WTC11 (cell line): ENCODE results near the gene HHAT. TPM values are rescaled to one million over a fixed set of nuclear protein-coding genes. Genes with fewer than 3 reads are reported as not detected.

ENCODE experiments used
- ATAC-seq: fragments of 200-7000 bp; cut with Tn5 transposase; 2 replicates; pipeline ENCODE4 v1.10.0; 2021; ENCODE audit warnings: mild to moderate bottlenecking, moderate library complexity
- CTCF ChIA-PET: fragments of 300-600 bp; sonication (Branson Sonifier 250); formaldehyde crosslinking; loops from one replicate; lab custom pipeline; 2021; ENCODE audit warnings: antibody characterized with exemption; lab: Charles Lee
- POLR2A ChIA-PET: fragments of 350-600 bp; sonication (Branson Sonifier 250); formaldehyde crosslinking; loops from one replicate; lab custom pipeline; 2021; ENCODE audit warnings: antibody characterized with exemption; lab: Charles Lee
- DNase-seq: peaks from one replicate; pipeline ENCODE4 v3.0.0; 2021; ENCODE audit warnings: low spot score
- H3K27ac Mint-ChIP-seq: 2 replicates; pipeline ENCODE4 v1.8.0; 2021; ENCODE audit warnings: mixed read lengths
- H3K27me3 Mint-ChIP-seq: 2 replicates; pipeline ENCODE4 v1.8.0; 2021; ENCODE audit warnings: low read depth, mild to moderate bottlenecking, moderate library complexity, mixed read lengths
- H3K36me3 Mint-ChIP-seq: 2 replicates; pipeline ENCODE4 v1.8.0; 2021; ENCODE audit warnings: mixed read lengths
- H3K4me1 Mint-ChIP-seq: 2 replicates; pipeline ENCODE4 v1.8.0; 2022; ENCODE audit warnings: mixed read lengths
- H3K4me3 Mint-ChIP-seq: 2 replicates; pipeline ENCODE4 v1.8.0; 2021; ENCODE audit warnings: mild to moderate bottlenecking, moderate library complexity, mixed read lengths
- H3K9me3 Mint-ChIP-seq: 2 replicates; pipeline ENCODE4 v1.8.0; 2021; ENCODE audit warnings: mixed read lengths
- ESRRA ChIP-seq: sonication (generic); formaldehyde crosslinking; IDR thresholded peaks from 2 replicates; pipeline ENCODE4 v1.8.1; 2022; ENCODE audit warnings: mild to moderate bottlenecking, missing genetic modification reagents, borderline replicate concordance
- FOXP1 ChIP-seq: sonication (generic); formaldehyde crosslinking; IDR thresholded peaks from 2 replicates; pipeline ENCODE4 v1.8.0; 2022; ENCODE audit warnings: missing genetic modification reagents, mild to moderate bottlenecking, moderate library complexity, borderline replicate concordance
- GABPB1 ChIP-seq: sonication (generic); formaldehyde crosslinking; IDR thresholded peaks from 2 replicates; pipeline ENCODE4 v1.8.1; 2023; ENCODE audit warnings: mild to moderate bottlenecking, missing genetic modification reagents
- NFE2L1 ChIP-seq: sonication (generic); formaldehyde crosslinking; IDR thresholded peaks from 2 replicates; pipeline ENCODE4 v1.8.1; 2023; ENCODE audit warnings: missing genetic modification reagents
- NFYB ChIP-seq: sonication (generic); formaldehyde crosslinking; conservative IDR thresholded peaks from 2 replicates; pipeline ENCODE4 v1.8.0; 2022; ENCODE audit warnings: low read depth, missing genetic modification reagents
- RORB ChIP-seq: fragments of 250-450 bp; sonication (Bioruptor Pico); IDR thresholded peaks from 2 replicates; pipeline ENCODE4 v1.9.0; 2021; ENCODE audit warnings: mild to moderate bottlenecking
- SMAD4 ChIP-seq: sonication (generic); formaldehyde crosslinking; IDR thresholded peaks from 2 replicates; pipeline ENCODE4 v1.8.0; 2022; ENCODE audit warnings: mild to moderate bottlenecking, missing genetic modification reagents
- SOX15 ChIP-seq: fragments of 250-450 bp; sonication (Bioruptor Pico); IDR thresholded peaks from 2 replicates; pipeline ENCODE4 v1.9.0; 2021; ENCODE audit warnings: mild to moderate bottlenecking
- USF2 ChIP-seq: sonication (generic); formaldehyde crosslinking; IDR thresholded peaks from 2 replicates; pipeline ENCODE4 v1.8.1; 2023; ENCODE audit warnings: mild to moderate bottlenecking, missing genetic modification reagents, moderate library complexity
- ZNF263 ChIP-seq: sonication (generic); formaldehyde crosslinking; IDR thresholded peaks from 2 replicates; pipeline ENCODE4 v1.8.1; 2022; ENCODE audit warnings: low read depth, mild to moderate bottlenecking, moderate library complexity, missing genetic modification reagents
- ZNF532 ChIP-seq: fragments of 250-450 bp; sonication (Bioruptor Pico); IDR thresholded peaks from 2 replicates; pipeline ENCODE4 v1.9.0; 2021; ENCODE audit warnings: mild to moderate bottlenecking, borderline replicate concordance
- total RNA-seq: library from RNA; stranded (reverse); gene quantifications from 3 replicates; pipeline ENCODE4 v1.2.3, GENCODE V29; 2021
- TF ChIP-seq, protein P1 (sequence below): sonication (generic); formaldehyde crosslinking; IDR thresholded peaks from 2 replicates; pipeline ENCODE4 v1.8.0; 2022; ENCODE audit warnings: mild to moderate bottlenecking, missing genetic modification reagents
- TF ChIP-seq, protein P2 (sequence below): sonication (generic); formaldehyde crosslinking; IDR thresholded peaks from 2 replicates; pipeline ENCODE4 v1.8.1; 2022; ENCODE audit warnings: low read depth, mild to moderate bottlenecking, moderate library complexity, missing genetic modification reagents, borderline replicate concordance
- TF ChIP-seq, protein P3 (sequence below): fragments of 250-450 bp; sonication (Bioruptor Pico); IDR thresholded peaks from 2 replicates; pipeline ENCODE4 v1.9.0; 2021; ENCODE audit warnings: mild to moderate bottlenecking
- TF ChIP-seq, protein P4 (sequence below): sonication (generic); formaldehyde crosslinking; IDR thresholded peaks from 2 replicates; pipeline ENCODE4 v1.8.0; 2023; ENCODE audit warnings: missing genetic modification reagents, mild to moderate bottlenecking, borderline replicate concordance
- TF ChIP-seq, protein P5 (sequence below): sonication (generic); formaldehyde crosslinking; IDR thresholded peaks from 2 replicates; pipeline ENCODE4 v1.8.1; 2022; ENCODE audit warnings: low read depth, missing genetic modification reagents, borderline replicate concordance

The HHAT gene
- total RNA-seq, 1 experiment from 2014 or later = 0.39 TPM

GRCh38 chr1:210325026-210325670 is 3.6 kb upstream of the HHAT start (continued):
- TF ChIP-seq, protein P1, sequence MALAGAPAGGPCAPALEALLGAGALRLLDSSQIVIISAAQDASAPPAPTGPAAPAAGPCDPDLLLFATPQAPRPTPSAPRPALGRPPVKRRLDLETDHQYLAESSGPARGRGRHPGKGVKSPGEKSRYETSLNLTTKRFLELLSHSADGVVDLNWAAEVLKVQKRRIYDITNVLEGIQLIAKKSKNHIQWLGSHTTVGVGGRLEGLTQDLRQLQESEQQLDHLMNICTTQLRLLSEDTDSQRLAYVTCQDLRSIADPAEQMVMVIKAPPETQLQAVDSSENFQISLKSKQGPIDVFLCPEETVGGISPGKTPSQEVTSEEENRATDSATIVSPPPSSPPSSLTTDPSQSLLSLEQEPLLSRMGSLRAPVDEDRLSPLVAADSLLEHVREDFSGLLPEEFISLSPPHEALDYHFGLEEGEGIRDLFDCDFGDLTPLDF = no peak
- TF ChIP-seq FOXP1 (CRISPR knock-in tag) = no peak
- TF ChIP-seq GABPB1 (CRISPR knock-in tag) = no peak
- TF ChIP-seq, protein P2, sequence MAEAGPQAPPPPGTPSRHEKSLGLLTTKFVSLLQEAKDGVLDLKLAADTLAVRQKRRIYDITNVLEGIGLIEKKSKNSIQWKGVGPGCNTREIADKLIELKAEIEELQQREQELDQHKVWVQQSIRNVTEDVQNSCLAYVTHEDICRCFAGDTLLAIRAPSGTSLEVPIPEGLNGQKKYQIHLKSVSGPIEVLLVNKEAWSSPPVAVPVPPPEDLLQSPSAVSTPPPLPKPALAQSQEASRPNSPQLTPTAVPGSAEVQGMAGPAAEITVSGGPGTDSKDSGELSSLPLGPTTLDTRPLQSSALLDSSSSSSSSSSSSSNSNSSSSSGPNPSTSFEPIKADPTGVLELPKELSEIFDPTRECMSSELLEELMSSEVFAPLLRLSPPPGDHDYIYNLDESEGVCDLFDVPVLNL (CRISPR knock-in tag) = no peak
- no peak for TF ChIP-seq ZNF532
- TF ChIP-seq NFYB (CRISPR knock-in tag) = no peak
- TF ChIP-seq, protein P3, sequence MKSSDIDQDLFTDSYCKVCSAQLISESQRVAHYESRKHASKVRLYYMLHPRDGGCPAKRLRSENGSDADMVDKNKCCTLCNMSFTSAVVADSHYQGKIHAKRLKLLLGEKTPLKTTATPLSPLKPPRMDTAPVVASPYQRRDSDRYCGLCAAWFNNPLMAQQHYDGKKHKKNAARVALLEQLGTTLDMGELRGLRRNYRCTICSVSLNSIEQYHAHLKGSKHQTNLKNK (CRISPR knock-in tag) = no peak
- no peak for TF ChIP-seq SOX15 (CRISPR knock-in tag)

DNA sequence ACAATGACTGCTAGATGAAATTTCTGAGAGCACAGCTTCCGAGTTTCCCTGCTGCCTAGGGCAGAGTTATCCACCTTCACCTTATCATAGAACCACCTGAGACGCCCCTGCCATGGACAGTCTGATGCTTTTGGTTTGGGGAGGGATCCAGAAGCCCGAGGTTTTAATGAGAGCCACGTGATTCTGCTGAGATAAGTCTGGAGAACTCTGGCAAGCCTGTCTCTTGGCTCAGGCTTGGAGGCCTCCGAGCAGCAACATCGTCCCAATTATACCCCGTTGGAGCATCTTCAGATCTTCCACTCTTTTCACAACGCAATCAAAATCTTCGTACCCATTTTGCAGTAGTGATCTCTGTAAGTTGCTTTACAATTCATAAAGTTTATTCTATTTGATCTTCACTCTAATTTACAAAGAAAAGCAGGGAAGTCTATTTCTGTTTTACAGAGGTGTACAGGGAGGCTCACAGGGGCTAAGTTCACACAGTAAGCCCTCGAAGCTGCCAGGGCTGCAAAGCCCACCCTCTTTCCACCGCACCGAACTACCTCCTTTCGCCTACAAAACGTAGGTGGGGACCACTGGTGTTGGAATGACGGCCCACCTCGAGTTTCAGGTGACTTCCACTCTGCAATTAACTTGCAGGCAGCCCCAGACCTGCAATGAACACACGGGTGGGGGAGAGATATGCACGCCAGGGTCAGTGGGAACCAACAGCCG is 513 bp upstream of the HHAT start:
- H3K36me3 Mint-ChIP-seq = no peaks in the 10 kb centered on the region
- H3K9me3 Mint-ChIP-seq = peaks cover 7% of the 10 kb centered on the region
- DNase-seq = no peak
- H3K27ac Mint-ChIP-seq = no peak overlapping the region
- TF ChIP-seq ZNF263 (CRISPR knock-in tag) (no peak), SMAD4 (CRISPR knock-in tag) (no peak), USF2 (CRISPR knock-in tag) (peak; percentile 24; the same call in 1 of the 2 replicates)
- TF ChIP-seq, all 79 proteins: peak for 1
- ChIA-PET POLR2A (no interaction called here), CTCF (interaction anchor here (0.5 to 1.5 kb wide), 2 partner anchors 30 to 33 kb away, joined by 3 to 4 read pairs; no protein-coding TSS in a partner anchor)
- Mint-ChIP-seq H3K27me3 (peaks cover 84% of the 10 kb centered on the region), H3K4me3 (peak overlapping the region; percentile 94), H3K4me1 (peaks cover 11% of the 10 kb centered on the region)
- peak; percentile 15 for ATAC-seq

- H3K27ac Mint-ChIP-seq = no peak overlapping the region
- peaks cover 94% of the 10 kb centered on the region for H3K27me3 Mint-ChIP-seq
- H3K9me3 Mint-ChIP-seq = peaks cover 2% of the 10 kb centered on the region
- TF ChIP-seq ESRRA (CRISPR knock-in tag) (no peak), SMAD4 (CRISPR knock-in tag) (no peak), RORB (CRISPR knock-in tag) (no peak), NFE2L1 (CRISPR knock-in tag) (no peak)
- TF ChIP-seq, protein P4, sequence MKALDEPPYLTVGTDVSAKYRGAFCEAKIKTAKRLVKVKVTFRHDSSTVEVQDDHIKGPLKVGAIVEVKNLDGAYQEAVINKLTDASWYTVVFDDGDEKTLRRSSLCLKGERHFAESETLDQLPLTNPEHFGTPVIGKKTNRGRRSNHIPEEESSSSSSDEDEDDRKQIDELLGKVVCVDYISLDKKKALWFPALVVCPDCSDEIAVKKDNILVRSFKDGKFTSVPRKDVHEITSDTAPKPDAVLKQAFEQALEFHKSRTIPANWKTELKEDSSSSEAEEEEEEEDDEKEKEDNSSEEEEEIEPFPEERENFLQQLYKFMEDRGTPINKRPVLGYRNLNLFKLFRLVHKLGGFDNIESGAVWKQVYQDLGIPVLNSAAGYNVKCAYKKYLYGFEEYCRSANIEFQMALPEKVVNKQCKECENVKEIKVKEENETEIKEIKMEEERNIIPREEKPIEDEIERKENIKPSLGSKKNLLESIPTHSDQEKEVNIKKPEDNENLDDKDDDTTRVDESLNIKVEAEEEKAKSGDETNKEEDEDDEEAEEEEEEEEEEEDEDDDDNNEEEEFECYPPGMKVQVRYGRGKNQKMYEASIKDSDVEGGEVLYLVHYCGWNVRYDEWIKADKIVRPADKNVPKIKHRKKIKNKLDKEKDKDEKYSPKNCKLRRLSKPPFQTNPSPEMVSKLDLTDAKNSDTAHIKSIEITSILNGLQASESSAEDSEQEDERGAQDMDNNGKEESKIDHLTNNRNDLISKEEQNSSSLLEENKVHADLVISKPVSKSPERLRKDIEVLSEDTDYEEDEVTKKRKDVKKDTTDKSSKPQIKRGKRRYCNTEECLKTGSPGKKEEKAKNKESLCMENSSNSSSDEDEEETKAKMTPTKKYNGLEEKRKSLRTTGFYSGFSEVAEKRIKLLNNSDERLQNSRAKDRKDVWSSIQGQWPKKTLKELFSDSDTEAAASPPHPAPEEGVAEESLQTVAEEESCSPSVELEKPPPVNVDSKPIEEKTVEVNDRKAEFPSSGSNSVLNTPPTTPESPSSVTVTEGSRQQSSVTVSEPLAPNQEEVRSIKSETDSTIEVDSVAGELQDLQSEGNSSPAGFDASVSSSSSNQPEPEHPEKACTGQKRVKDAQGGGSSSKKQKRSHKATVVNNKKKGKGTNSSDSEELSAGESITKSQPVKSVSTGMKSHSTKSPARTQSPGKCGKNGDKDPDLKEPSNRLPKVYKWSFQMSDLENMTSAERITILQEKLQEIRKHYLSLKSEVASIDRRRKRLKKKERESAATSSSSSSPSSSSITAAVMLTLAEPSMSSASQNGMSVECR (CRISPR knock-in tag) = no peak
- TF ChIP-seq, protein P5, sequence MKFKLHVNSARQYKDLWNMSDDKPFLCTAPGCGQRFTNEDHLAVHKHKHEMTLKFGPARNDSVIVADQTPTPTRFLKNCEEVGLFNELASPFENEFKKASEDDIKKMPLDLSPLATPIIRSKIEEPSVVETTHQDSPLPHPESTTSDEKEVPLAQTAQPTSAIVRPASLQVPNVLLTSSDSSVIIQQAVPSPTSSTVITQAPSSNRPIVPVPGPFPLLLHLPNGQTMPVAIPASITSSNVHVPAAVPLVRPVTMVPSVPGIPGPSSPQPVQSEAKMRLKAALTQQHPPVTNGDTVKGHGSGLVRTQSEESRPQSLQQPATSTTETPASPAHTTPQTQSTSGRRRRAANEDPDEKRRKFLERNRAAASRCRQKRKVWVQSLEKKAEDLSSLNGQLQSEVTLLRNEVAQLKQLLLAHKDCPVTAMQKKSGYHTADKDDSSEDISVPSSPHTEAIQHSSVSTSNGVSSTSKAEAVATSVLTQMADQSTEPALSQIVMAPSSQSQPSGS (CRISPR knock-in tag) = no peak
Observed at GRCh38 chr1:210330279-210330866, 1.7 kb downstream of the HHAT start.

More at GRCh38 chr1:210330279-210330866, 1.7 kb downstream of the HHAT start:
- ATAC-seq (no peak), DNase-seq (no peak)
- ChIA-PET POLR2A (no interaction called here), CTCF (interaction anchor here (0.6 kb wide), 1 partner anchor 15 kb away, joined by 3 read pairs; no protein-coding TSS in a partner anchor)
- Mint-ChIP-seq H3K4me1 (peaks cover 11% of the 10 kb centered on the region), H3K36me3 (no peaks in the 10 kb centered on the region), H3K4me3 (peak overlapping the region; percentile 94)
